ENCODE results near the gene LRGUK.

DNA sequence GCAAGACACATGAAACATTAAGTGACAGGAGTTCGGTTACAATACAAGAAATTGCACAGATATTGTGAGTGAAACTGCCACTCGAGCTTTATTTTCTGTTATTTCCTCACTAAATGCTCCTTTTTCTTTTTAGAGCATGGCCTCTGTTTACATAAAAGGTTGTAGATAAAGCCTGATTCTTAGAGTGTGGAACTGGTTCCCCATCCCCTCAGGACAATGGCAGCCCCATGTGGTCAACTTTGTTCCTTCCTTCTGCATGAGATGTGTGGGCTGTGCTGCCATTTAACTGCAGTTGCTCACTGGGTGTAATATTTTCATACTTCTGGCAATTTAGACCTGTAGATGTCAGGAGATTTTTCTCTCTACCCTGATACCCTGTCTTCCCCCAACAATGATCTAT lies 70.2 kb downstream of the LRGUK start:
- no peak for TF ChIP-seq EP300 (IDR thresholded peaks at IDR 0.05)
- TF ChIP-seq, protein P1, sequence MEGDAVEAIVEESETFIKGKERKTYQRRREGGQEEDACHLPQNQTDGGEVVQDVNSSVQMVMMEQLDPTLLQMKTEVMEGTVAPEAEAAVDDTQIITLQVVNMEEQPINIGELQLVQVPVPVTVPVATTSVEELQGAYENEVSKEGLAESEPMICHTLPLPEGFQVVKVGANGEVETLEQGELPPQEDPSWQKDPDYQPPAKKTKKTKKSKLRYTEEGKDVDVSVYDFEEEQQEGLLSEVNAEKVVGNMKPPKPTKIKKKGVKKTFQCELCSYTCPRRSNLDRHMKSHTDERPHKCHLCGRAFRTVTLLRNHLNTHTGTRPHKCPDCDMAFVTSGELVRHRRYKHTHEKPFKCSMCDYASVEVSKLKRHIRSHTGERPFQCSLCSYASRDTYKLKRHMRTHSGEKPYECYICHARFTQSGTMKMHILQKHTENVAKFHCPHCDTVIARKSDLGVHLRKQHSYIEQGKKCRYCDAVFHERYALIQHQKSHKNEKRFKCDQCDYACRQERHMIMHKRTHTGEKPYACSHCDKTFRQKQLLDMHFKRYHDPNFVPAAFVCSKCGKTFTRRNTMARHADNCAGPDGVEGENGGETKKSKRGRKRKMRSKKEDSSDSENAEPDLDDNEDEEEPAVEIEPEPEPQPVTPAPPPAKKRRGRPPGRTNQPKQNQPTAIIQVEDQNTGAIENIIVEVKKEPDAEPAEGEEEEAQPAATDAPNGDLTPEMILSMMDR (IDR thresholded peaks at IDR 0.05): no peak
- TF ChIP-seq POLR2A (IDR thresholded peaks at IDR 0.05): no peak
